Tongue (tissue), 2 donors: Measurements from ENCODE around the gene STYXL2. TPM values are rescaled to one million over a fixed set of nuclear protein-coding genes. Genes with fewer than 3 reads are reported as not detected.
A peak's percentile ranks its signal among the peaks of the same experiment; 100 is the strongest.

ENCODE experiments used
- DNase-seq: peaks from one replicate; pipeline ENCODE4 v3.0.0-alpha.2; 2015
- total RNA-seq: library from RNA; depleted of rRNA; stranded (reverse); fragments of >200 nt; gene quantifications from one replicate; pipeline ENCODE4 v1.2.3, GENCODE V29; 2014

STYXL2 gene
- 82.9 TPM for total RNA-seq

- DNase-seq = peak; percentile 93
Observed at GRCh38 chr1:167093846-167094516, at the start of gene STYXL2. TSS of gene STYXL2 (plus strand) at chr1:167094075. CDS start at chr1:167094850, 775 bp downstream.

- DNase-seq = no peak
Observed at GRCh38 chr1:167051907-167052306, 42.0 kb upstream of the STYXL2 start.

GRCh38 chr1:167052389-167052788 is 41.5 kb upstream of the STYXL2 start:
- DNase-seq = no peak

GRCh38 chr1:167054531-167054930 is 39.3 kb upstream of the STYXL2 start:
- no peak for DNase-seq

GRCh38 chr1:167054946-167055630 is 38.8 kb upstream of the STYXL2 start:
- DNase-seq = no peak

- no peak for DNase-seq
Observed at GRCh38 chr1:167056529-167057231, 37.2 kb upstream of the STYXL2 start.

- peak; percentile 77 for DNase-seq
Observed at GRCh38 chr1:167057241-167057688, 36.6 kb upstream of the STYXL2 start.

- DNase-seq = peak; percentile 89
Observed at GRCh38 chr1:167059045-167059808, 34.6 kb upstream of the STYXL2 start.

- no peak for DNase-seq
Observed at GRCh38 chr1:167059809-167060107, 34.1 kb upstream of the STYXL2 start.

- no peak for DNase-seq
Observed at GRCh38 chr1:167060141-167061072, 33.5 kb upstream of the STYXL2 start.

- DNase-seq = no peak
Observed at GRCh38 chr1:167061073-167061464, 32.8 kb upstream of the STYXL2 start.

- no peak for DNase-seq
Observed at GRCh38 chr1:167064621-167065020, 29.3 kb upstream of the STYXL2 start.

GRCh38 chr1:167065471-167065870 is 28.4 kb upstream of the STYXL2 start:
- DNase-seq = no peak

- peak; percentile 87 for DNase-seq
Observed at GRCh38 chr1:167066333-167067122, 27.3 kb upstream of the STYXL2 start.

- no peak for DNase-seq
Observed at GRCh38 chr1:167067904-167068303, 26.0 kb upstream of the STYXL2 start.

GRCh38 chr1:167068761-167069160 is 25.1 kb upstream of the STYXL2 start:
- no peak for DNase-seq

GRCh38 chr1:167071286-167071685 is 22.6 kb upstream of the STYXL2 start:
- DNase-seq = no peak

GRCh38 chr1:167076136-167076710 is 17.7 kb upstream of the STYXL2 start:
- no peak for DNase-seq

GRCh38 chr1:167077128-167077867 is 16.6 kb upstream of the STYXL2 start:
- DNase-seq = no peak

- DNase-seq = no peak
Observed at GRCh38 chr1:167077868-167078210, 16.0 kb upstream of the STYXL2 start.
